ENCODE measurements around the gene HECA.

The HECA gene

GRCh38 chr6:139186692-139187091 lies 51.8 kb downstream of the HECA start:
- no peak for DNase-seq (ENCODE audit: low read depth)
- in situ Hi-C loops (cut with HindIII; ENCODE audit: low sequenced_read_pairs) = no loop called here
- no peak for TF ChIP-seq CTCF (IDR thresholded peaks at IDR 0.05; ENCODE audit: low read depth, low read length, missing control alignments)
- H3K4me3 ChIP-seq (ENCODE audit: low read depth, low read length) = no peak overlapping the region

- TF ChIP-seq CTCF (IDR thresholded peaks at IDR 0.05; ENCODE audit: low read depth, low read length, missing control alignments) = no peak
- no peak overlapping the region for H3K4me3 ChIP-seq (ENCODE audit: low read depth, low read length)
- no peak for DNase-seq (ENCODE audit: low read depth)
- in situ Hi-C loops (cut with HindIII; ENCODE audit: low sequenced_read_pairs) = no loop called here
Measured at GRCh38 chr6:139187489-139187888, 52.6 kb downstream of the HECA start.

- in situ Hi-C loops (cut with HindIII; ENCODE audit: low sequenced_read_pairs) = no loop called here
- no peak for TF ChIP-seq CTCF (IDR thresholded peaks at IDR 0.05; ENCODE audit: low read depth, low read length, missing control alignments)
- DNase-seq (ENCODE audit: low read depth) = no peak
- no peak overlapping the region for H3K4me3 ChIP-seq (ENCODE audit: low read depth, low read length)
Measured at GRCh38 chr6:139189665-139190064, 54.8 kb downstream of the HECA start.

GRCh38 chr6:139194740-139195139 lies 59.9 kb downstream of the HECA start:
- no peak overlapping the region for H3K4me3 ChIP-seq (ENCODE audit: low read depth, low read length)
- no peak for DNase-seq (ENCODE audit: low read depth)
- no peak for TF ChIP-seq CTCF (IDR thresholded peaks at IDR 0.05; ENCODE audit: low read depth, low read length, missing control alignments)
- in situ Hi-C loops (cut with HindIII; ENCODE audit: low sequenced_read_pairs) = no loop called here

GRCh38 chr6:139198529-139199288 lies 63.8 kb downstream of the HECA start:
- DNase-seq (ENCODE audit: low read depth) = no peak
- in situ Hi-C loops (cut with HindIII; ENCODE audit: low sequenced_read_pairs) = no loop called here
- no peak overlapping the region for H3K4me3 ChIP-seq (ENCODE audit: low read depth, low read length)
- TF ChIP-seq CTCF (IDR thresholded peaks at IDR 0.05; ENCODE audit: low read depth, low read length, missing control alignments) = no peak

- in situ Hi-C loops (cut with HindIII; ENCODE audit: low sequenced_read_pairs) = no loop called here
- no peak for TF ChIP-seq CTCF (IDR thresholded peaks at IDR 0.05; ENCODE audit: low read depth, low read length, missing control alignments)
- no peak for DNase-seq (ENCODE audit: low read depth)
Measured at GRCh38 chr6:139201378-139201777, 66.5 kb downstream of the HECA start.

More at GRCh38 chr6:139201378-139201777, 66.5 kb downstream of the HECA start:
- H3K4me3 ChIP-seq (ENCODE audit: low read depth, low read length) = no peak overlapping the region

Measured in astrocyte of the cerebellum (primary cell).